Measurements from ENCODE around the gene PRSS8. TPM values are rescaled to one million over a fixed set of nuclear protein-coding genes. Genes with fewer than 3 reads are reported as not detected.
"Not testable (repeated sequence)": the region's sequence is repeated elsewhere in the genome, so short reads cannot be mapped to it uniquely, and the experiment has no call there.

PRSS8 gene
- total RNA-seq, 1 donor from 2014 or later: not detected

DNA sequence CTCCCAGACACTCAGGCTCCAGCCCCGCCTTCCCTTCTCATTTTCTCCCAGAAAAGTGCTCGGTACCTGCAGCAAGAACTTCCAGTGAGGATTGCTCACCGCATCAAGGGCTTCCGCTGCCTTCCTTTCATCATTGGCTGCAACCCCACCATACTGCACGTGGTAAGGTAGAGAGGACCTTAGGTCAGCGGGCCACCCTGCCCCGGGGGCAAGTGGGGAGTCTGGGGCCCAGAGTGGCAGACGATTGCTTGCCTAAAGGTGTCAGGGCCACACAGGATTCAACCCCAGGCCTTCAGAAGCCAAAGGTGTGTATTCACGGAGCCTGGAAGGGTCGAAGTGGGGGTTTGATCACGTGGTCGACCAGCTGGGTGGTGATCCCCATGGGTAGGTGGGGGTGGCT, 25.9 kb downstream of the PRSS8 start:
- DNase-seq (ENCODE audit: low spot score): no peak
- intact Hi-C loops (cut with DNase I): loop anchor here (10.0 kb wide), 1 partner anchor 75 kb away; the partner anchor contains the start of gene FUS

- no peak for DNase-seq (ENCODE audit: low spot score)
- intact Hi-C loops (cut with DNase I): no loop called here
These were observed 26.6 kb downstream of the PRSS8 start for GRCh38 chr16:31108794-31109558.

DNA sequence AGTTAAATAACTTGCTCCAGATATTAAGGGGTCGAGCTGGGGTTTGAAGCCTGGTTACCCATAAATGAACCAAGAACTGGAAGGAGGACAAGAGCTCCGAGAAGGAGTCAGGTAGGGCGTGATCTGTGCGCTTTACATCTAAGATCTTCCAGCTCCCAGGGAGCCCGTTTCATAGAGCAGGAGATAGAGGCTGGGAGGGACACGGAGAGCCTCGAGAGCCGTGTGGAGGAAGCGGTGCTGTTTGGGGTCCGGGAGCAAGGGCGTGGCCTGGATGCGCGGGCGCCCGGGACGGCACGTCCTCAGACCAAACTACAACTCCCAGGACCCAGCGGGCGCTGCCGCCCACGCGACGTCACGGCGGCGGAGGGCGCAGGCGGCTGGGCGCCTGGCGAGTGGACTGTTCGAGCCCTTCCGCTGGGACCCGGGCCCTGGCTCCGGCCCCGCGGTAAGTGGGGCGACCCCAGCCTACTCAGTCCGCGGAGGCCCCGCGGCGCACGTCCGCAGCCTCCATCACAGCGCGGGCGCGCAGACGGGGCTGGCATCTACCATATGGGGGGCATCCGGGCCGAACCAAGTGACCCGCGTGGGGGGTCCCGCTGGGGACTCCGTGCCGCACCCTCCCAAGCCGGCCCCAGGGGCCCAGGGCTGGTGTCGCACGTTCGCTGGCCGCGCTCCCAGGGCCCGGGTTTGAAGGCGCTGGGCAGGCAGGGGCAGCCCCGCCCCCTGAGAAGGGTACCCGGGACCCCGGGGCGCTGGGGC, 27.3 kb downstream of the PRSS8 start, which contains the start of gene BCKDK:
BCKDK (plus strand) TSS at position 352 of the 759 bp plus-strand sequence. CDS start 838 bp downstream, outside the sequence.
- intact Hi-C loops (cut with DNase I): no loop called here
- DNase-seq (ENCODE audit: low spot score): peak; percentile 93

DNA sequence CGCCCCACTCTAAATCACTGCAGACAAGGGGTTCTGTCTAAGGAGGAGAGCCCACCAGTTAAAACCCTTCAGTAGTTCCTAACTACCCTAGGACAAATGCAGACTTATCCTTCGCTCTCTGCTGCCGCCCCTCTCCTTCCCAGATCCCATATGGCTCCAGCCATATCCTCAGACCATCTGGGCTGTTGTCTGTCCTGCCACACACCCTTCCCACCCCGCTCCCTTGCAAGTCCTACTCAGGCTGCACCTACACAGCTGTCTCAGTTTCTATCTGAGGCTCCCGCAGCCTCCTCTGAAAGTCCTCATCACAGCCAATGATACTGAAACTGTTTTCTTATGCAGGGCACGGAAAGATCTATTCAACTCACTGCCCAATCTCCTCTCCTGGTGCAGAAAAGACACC, 28.1 kb downstream of the PRSS8 start:
- DNase-seq (ENCODE audit: low spot score): no peak
- intact Hi-C loops (cut with DNase I): no loop called here

- intact Hi-C loops (cut with DNase I): no loop called here
These were observed 28.7 kb downstream of the PRSS8 start for GRCh38 chr16:31106509-31107464.

GRCh38 chr16:31105677-31106213, 29.8 kb downstream of the PRSS8 start:
- intact Hi-C loops (cut with DNase I): no loop called here
- DNase-seq (ENCODE audit: low spot score): peak; percentile 95

More at GRCh38 chr16:31106509-31107464, 28.7 kb downstream of the PRSS8 start:
- no peak for DNase-seq (ENCODE audit: low spot score)

DNA sequence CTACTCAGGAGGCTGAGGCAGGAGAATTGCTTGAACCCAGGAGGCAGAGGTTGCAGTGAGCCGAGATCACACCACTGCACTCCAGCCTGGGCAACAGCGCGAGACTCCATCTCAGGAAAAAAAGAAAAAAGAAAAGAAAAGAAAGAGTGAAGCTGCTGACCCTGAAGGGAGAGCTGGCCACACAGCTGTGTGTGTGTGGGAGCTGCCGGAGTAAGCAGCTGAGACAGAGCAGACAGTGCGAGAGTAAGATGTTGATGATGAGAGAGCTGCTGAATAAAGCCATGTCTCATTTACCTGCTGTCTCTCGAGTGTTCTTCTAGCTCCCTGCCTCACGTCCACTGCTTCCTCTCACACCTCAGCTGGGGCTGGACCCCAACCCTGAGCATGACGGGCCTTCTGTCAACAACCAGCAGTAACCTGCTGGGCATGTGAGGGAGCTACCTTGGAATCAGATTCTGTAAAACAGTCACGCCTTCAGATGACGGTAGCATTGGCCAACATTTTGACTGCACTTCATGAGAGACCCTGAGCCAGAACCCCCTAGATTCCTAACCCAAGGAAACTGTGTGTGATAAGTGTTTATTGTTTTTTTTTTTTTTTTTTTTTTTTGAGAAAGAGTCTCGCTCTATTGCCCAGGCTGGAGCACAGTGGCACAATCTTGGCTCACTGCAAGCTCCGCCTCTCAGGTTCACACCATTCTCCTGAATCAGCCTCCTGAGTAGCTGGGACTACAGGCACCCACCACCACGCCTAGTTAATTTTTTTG, 34.5 kb downstream of the PRSS8 start:
- DNase-seq (ENCODE audit: low spot score); intact Hi-C loops (cut with DNase I): not testable (repeated sequence)

DNA sequence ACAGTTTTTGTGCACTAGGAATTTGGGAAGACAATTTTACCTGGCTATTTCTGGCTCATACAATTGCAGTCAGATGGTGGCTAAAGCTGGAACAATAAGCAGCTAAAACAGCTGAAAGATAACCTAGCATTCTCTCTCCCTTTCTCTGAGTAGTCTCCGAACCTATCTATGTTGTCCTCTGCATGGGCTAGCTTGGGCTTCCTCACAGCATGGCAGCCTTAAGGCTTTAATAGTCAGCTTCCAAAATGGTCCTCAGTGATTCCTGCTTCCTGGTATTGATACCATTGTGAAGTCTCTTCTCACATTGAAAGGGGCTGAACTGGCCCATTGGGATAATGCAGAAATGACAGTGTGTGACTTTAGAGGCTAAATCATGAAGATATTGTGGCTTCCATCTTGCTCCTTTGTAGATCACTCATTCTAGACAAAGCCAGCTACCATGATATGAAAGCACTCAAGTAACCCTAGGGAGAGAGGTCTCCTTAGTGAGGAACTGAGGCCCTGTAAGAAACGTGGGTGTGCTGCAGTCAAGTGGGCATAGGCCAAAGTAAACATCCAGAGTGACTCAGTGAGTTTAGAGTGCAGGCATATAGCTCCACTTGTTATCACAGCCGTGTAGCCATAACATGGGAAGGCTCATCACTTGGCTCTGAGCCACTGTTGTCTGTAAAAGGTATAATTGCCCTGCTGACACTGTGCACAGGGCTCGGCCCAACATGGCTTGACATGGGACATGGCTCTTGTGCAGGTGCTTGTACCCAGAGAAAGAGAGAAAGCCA, 35.5 kb downstream of the PRSS8 start:
- intact Hi-C loops (cut with DNase I): no loop called here
- DNase-seq (ENCODE audit: low spot score): no peak

GRCh38 chr16:31094424-31095120, 41.0 kb downstream of the PRSS8 start, which contains the start of gene VKORC1:
Gene VKORC1 (minus strand): TSS chr16:31094797. CDS start chr16:31094729, 68 bp downstream.
- intact Hi-C loops (cut with DNase I): loop anchor here (2.0 kb wide), 1 partner anchor 20 kb away; the partner anchor contains the start of genes ZNF646 and ZNF668
- peak; percentile 98 for DNase-seq (ENCODE audit: low spot score)

DNA sequence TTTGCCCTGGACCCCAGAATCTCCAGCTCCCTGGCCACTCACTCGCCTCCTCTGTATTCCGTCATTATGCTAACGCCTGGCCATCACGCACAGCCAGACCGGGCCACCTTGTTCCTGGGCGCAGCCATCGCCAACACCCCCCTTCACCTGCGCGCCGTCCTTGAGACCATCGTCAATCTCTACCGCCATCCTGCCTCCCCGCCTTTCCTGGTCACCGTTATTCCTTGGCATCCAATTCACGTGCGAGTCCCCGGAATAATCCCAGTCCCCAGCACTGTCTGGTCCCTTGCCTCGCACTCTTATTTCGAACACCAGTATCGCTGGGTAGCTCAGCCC, 41.5 kb downstream of the PRSS8 start:
- DNase-seq (ENCODE audit: low spot score): no peak

GRCh38 chr16:31093132-31093703, 42.3 kb downstream of the PRSS8 start:
- DNase-seq (ENCODE audit: low spot score): no peak
- intact Hi-C loops (cut with DNase I): no loop called here

More for the DNA sequence above, 41.5 kb downstream of the PRSS8 start:
- intact Hi-C loops (cut with DNase I): loop anchor here (2.0 kb wide), 1 partner anchor 19 kb away; the partner anchor contains the start of genes ZNF646 and ZNF668

DNA sequence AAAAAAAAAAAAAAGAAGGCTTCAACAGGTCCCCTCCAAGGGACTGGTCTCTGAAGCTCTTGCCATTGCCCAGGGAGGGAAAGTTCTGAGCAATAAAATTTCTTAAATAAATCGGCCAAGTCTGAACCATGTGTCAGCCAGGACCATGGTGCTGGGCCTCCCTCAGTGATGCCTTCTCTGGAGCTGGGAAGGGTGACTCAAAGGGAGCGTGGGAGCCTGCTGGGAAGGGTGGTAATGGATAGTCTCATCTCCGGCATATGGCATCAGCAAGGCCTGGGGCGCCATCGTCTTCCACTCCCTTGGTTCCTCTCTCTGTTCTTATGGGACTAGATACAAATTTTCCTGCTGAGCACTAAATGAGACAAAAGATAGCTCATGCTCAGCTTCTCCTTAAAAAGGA, 43.2 kb downstream of the PRSS8 start:
- DNase-seq (ENCODE audit: low spot score): no peak
- intact Hi-C loops (cut with DNase I): no loop called here

- DNase-seq (ENCODE audit: low spot score): no peak
- intact Hi-C loops (cut with DNase I): no loop called here
These were observed 45.0 kb downstream of the PRSS8 start for GRCh38 chr16:31090540-31090939.

GRCh38 chr16:31089199-31089598, 46.3 kb downstream of the PRSS8 start:
- DNase-seq (ENCODE audit: low spot score): no peak
- intact Hi-C loops (cut with DNase I): no loop called here

DNA sequence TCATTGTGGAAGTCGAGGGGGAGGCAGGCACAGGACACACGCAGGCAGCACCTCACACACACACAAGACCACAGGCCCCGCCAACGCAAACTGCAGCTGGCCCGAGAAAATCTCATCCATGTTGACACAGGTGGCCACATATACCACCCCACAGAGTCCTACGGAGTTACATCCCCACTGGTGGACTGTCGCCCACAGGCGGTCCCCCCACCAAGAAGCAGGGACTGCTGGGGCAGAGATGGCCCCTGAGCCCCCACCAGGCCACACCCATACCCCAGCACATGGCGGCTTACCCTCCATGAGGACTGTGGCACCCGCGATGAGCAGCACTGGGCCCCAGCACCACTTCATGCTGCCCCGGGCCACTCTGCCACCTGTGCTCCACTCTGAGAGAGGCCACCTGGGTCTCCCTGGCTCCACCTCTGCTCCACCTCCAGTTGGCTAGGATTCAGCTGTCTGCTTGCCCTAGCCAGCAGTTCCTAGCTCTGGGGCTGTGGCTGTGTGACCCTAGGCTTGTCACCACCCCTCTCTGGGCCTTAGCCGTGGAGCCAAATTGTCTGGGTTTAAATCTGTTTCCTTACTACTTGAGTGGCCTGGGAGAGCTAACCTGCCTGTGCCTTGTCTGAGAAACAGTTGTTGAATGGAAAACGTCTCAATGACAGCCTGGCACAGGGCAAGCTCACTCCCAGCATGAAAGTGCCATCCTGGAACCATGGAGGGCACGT, 46.9 kb downstream of the PRSS8 start, which contains the start of gene PRSS53:
PRSS53 (minus strand) TSS at position 485 of the 725 bp plus-strand sequence; CDS start at position 351, 134 bp downstream.
- intact Hi-C loops (cut with DNase I): no loop called here
- no peak for DNase-seq (ENCODE audit: low spot score)

- no peak for DNase-seq (ENCODE audit: low spot score)
- intact Hi-C loops (cut with DNase I): no loop called here
These were observed 47.6 kb downstream of the PRSS8 start for GRCh38 chr16:31087971-31088370.

All from cardiac septum (tissue), 1 donor.